Ramos (cell line): ENCODE measurements around the gene H3-3A.
"Not testable (repeated sequence)": the region's sequence is repeated elsewhere in the genome, so short reads cannot be mapped to it uniquely, and the experiment has no call there.

Source experiments
- in situ Hi-C: fragments of 300-500 bp; cut with MboI; formaldehyde crosslinking; loops from one replicate; pipeline ENCODE4 v1.14.3; 2022; ENCODE audit warnings: low sequenced_read_pairs; ENCODE audit not compliant: unreplicated experiment

Gene H3-3A

GRCh38 chr1:226082959-226083301, 20.4 kb downstream of the H3-3A start:
- in situ Hi-C loops: no loop called here

GRCh38 chr1:226083302-226084101, 21.0 kb downstream of the H3-3A start:
- in situ Hi-C loops: no loop called here

GRCh38 chr1:226085675-226086285, 23.3 kb downstream of the H3-3A start:
- in situ Hi-C loops: no loop called here

- in situ Hi-C loops: no loop called here
Observed at GRCh38 chr1:226086776-226087175, 24.3 kb downstream of the H3-3A start.

GRCh38 chr1:226091461-226091860, 28.9 kb downstream of the H3-3A start:
- in situ Hi-C loops: no loop called here

- in situ Hi-C loops: not testable (repeated sequence)
Observed at GRCh38 chr1:226092048-226092820, 29.7 kb downstream of the H3-3A start.

GRCh38 chr1:226092965-226093364, 30.4 kb downstream of the H3-3A start:
- in situ Hi-C loops: no loop called here

GRCh38 chr1:226093621-226094020, 31.1 kb downstream of the H3-3A start:
- in situ Hi-C loops: no loop called here

- in situ Hi-C loops: no loop called here
Observed at GRCh38 chr1:226094451-226094850, 31.9 kb downstream of the H3-3A start.

- in situ Hi-C loops: no loop called here
Observed at GRCh38 chr1:226095286-226095685, 32.8 kb downstream of the H3-3A start.

GRCh38 chr1:226097866-226098625, 35.5 kb downstream of the H3-3A start:
- in situ Hi-C loops: no loop called here

GRCh38 chr1:226098870-226099835, 36.6 kb downstream of the H3-3A start:
- in situ Hi-C loops: no loop called here

GRCh38 chr1:226100436-226101391, 38.2 kb downstream of the H3-3A start:
- in situ Hi-C loops: no loop called here

- in situ Hi-C loops: no loop called here
Observed at GRCh38 chr1:226104671-226105121, 42.2 kb downstream of the H3-3A start.

GRCh38 chr1:226107471-226108460, 45.2 kb downstream of the H3-3A start:
- in situ Hi-C loops: no loop called here

- in situ Hi-C loops: no loop called here
Observed at GRCh38 chr1:226108935-226109828, 46.7 kb downstream of the H3-3A start.
